GM12892 (cell line): ENCODE data around the gene RIC3.

ENCODE experiments used
- POLR2A ChIP-seq: IDR thresholded peaks from 2 replicates; pipeline ENCODE4 v1.6.1; 2011; ENCODE audit warnings: low read depth, low read length, control low read depth
- POLR2AphosphoS5 ChIP-seq: IDR thresholded peaks from 2 replicates; pipeline ENCODE4 v1.6.1; 2011; ENCODE audit warnings: low read depth, low read length, control low read depth
- TAF1 ChIP-seq: IDR thresholded peaks from 2 replicates; pipeline ENCODE4 v1.6.1; 2011; ENCODE audit warnings: low read depth, mild to moderate bottlenecking, control low read depth, low read length, borderline replicate concordance

GRCh38 chr11:8067567-8067928 lies 101.3 kb downstream of the RIC3 start:
- no peak for TF ChIP-seq POLR2AphosphoS5
- no peak for TF ChIP-seq POLR2A
- TF ChIP-seq TAF1: no peak
